ENCODE measurements around the gene NSUN6.

The NSUN6 gene

DNA sequence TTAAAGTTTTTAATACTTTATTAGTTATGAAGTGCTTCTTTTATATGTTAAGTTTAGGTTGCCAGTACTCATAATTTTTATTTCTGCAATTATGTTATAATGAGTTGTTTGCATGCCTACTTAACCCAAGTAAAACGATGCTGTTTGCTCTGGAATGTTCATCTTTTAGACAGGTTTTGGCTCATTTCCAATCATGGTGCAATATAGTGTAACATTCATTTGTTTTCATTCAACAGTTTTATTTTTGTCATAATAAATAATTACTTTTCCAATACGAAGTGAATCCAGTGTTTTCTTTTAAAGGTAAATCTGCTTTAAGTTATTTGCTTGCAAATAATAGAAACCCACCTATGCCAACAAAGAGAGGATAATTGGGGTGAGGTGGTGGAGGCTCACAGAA lies 30.0 kb upstream of the NSUN6 start:
- Histone ChIP-seq H3K9me3 (ENCODE audit: control insufficient read depth in 1 of 2, low read length in 2 of 2) (no peaks in the 10 kb centered on the region), H3K4me3 (ENCODE audit: low read depth in 1 of 2, low read length in 2 of 2) (no peak overlapping the region), H3K36me3 (ENCODE audit: control insufficient read depth in 1 of 2, insufficient read depth in 2 of 2, low read length in 2 of 2) (no peaks in the 10 kb centered on the region), H3K27me3 (ENCODE audit: low read depth, low read length) (no peaks in the 10 kb centered on the region), H3K27ac (ENCODE audit: low read length) (no peak overlapping the region), H3K4me1 (ENCODE audit: control insufficient read depth in 1 of 2, insufficient read depth in 2 of 2, low read length in 2 of 2) (no peaks in the 10 kb centered on the region)

GRCh38 chr10:18680754-18681153 lies 29.4 kb upstream of the NSUN6 start:
- H3K27me3 ChIP-seq (ENCODE audit: low read depth, low read length), result no peaks in the 10 kb centered on the region
- no peaks in the 10 kb centered on the region for H3K4me1 ChIP-seq (ENCODE audit: control insufficient read depth in 1 of 2, insufficient read depth in 2 of 2, low read length in 2 of 2)
- no peak overlapping the region for H3K27ac ChIP-seq (ENCODE audit: low read length)
- no peak overlapping the region for H3K4me3 ChIP-seq (ENCODE audit: low read depth in 1 of 2, low read length in 2 of 2)
- H3K36me3 ChIP-seq (ENCODE audit: control insufficient read depth in 1 of 2, insufficient read depth in 2 of 2, low read length in 2 of 2), result peaks cover 3% of the 10 kb centered on the region in 2 donors
- no peaks in the 10 kb centered on the region for H3K9me3 ChIP-seq (ENCODE audit: control insufficient read depth in 1 of 2, low read length in 2 of 2)

DNA sequence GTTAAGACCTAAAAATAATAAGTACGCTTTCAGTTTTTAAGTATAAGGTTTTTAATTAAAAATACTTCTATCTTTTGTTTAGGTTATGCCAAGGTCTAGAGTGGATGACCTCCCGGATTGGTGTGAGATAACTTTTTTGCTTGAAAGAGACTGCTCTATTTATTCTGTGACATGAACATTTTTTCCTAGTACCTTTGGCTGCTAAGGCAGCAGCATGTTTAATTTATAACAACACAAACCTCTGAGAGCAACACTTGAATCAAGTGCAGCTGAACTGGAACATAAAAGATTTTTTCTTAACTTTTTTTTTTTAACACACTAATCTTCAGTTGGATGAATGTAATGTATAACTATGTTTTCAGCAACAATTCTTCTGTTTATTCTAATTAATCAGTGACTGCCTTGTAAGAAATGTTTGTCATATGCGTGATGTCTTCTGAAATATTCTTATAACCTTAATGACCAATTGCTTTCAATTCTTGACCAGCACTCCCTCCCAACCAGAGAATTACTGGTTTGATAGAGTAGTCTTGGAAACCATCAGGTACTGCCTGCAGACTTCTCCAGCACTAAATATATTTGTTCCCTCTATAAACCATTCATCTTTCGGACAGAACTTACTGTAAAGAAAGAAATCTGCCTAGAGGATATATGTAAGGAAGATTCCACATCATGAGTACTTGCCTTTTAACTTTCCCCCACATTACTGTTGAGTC lies 23.9 kb upstream of the NSUN6 start:
- Histone ChIP-seq H3K4me1 (ENCODE audit: control insufficient read depth in 1 of 2, insufficient read depth in 2 of 2, low read length in 2 of 2) (no peaks in the 10 kb centered on the region), H3K27ac (ENCODE audit: low read length) (no peak overlapping the region), H3K36me3 (ENCODE audit: control insufficient read depth in 1 of 2, insufficient read depth in 2 of 2, low read length in 2 of 2) (peaks cover 28 to 31% of the 10 kb centered on the region in 2 donors)

DNA sequence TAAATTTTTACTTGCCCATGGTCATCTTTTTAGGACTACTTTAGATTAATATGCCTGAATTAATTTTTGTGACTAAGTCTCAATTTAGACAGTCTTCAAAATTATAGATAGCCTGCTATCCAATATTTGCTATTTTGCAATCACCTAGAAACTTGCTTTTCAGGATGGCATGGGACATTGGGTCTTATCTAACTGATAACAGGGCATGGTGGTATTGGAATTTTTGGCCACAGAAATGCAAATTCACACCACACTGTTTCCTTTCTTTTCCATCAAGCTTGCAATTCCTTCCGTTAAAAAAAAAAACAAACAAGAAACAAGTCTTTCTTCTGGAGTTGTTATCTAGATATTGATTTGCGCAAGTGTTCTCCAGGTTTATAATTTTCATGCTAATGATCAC lies 16.6 kb upstream of the NSUN6 start:
- H3K36me3 ChIP-seq (ENCODE audit: control insufficient read depth in 1 of 2, insufficient read depth in 2 of 2, low read length in 2 of 2), result peaks cover 9 to 12% of the 10 kb centered on the region in 2 donors

More for the DNA sequence above, 23.9 kb upstream of the NSUN6 start:
- H3K27me3 ChIP-seq (ENCODE audit: low read depth, low read length), result no peaks in the 10 kb centered on the region
- no peaks in the 10 kb centered on the region for H3K9me3 ChIP-seq (ENCODE audit: control insufficient read depth in 1 of 2, low read length in 2 of 2)
- no peak overlapping the region for H3K4me3 ChIP-seq (ENCODE audit: low read depth in 1 of 2, low read length in 2 of 2)

DNA sequence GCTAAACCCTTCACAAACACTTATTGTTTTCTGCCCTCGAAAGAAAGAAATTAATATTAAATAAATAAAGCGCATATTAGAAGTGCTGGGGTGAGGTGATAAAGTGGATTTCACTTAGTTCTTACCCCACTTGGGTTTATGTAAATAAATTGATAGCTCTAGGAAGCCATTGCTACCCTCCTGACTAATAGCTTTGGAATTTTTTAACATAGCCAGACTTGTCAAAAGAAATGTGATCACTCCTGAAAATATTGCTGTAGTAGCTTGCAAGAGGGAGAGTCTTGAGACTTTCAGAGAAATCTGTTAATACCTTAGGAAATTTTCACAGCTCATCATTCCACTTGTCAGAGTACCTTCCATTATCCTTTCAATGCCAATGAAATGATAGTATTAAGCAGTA lies 15.4 kb upstream of the NSUN6 start:
- Histone ChIP-seq H3K27me3 (ENCODE audit: low read depth, low read length) (no peaks in the 10 kb centered on the region), H3K9me3 (ENCODE audit: control insufficient read depth in 1 of 2, low read length in 2 of 2) (no peaks in the 10 kb centered on the region), H3K4me3 (ENCODE audit: low read depth in 1 of 2, low read length in 2 of 2) (no peak overlapping the region), H3K36me3 (ENCODE audit: control insufficient read depth in 1 of 2, insufficient read depth in 2 of 2, low read length in 2 of 2) (peaks cover 7 to 12% of the 10 kb centered on the region in 2 donors), H3K27ac (ENCODE audit: low read length) (no peak overlapping the region), H3K4me1 (ENCODE audit: control insufficient read depth in 1 of 2, insufficient read depth in 2 of 2, low read length in 2 of 2) (peaks cover 0 to 4% of the 10 kb centered on the region in 2 donors)

More for the DNA sequence above, 16.6 kb upstream of the NSUN6 start:
- Histone ChIP-seq H3K4me3 (ENCODE audit: low read depth in 1 of 2, low read length in 2 of 2) (no peak overlapping the region), H3K4me1 (ENCODE audit: control insufficient read depth in 1 of 2, insufficient read depth in 2 of 2, low read length in 2 of 2) (peaks cover 0 to 4% of the 10 kb centered on the region in 2 donors), H3K9me3 (ENCODE audit: control insufficient read depth in 1 of 2, low read length in 2 of 2) (no peaks in the 10 kb centered on the region), H3K27ac (ENCODE audit: low read length) (no peak overlapping the region), H3K27me3 (ENCODE audit: low read depth, low read length) (no peaks in the 10 kb centered on the region)

DNA sequence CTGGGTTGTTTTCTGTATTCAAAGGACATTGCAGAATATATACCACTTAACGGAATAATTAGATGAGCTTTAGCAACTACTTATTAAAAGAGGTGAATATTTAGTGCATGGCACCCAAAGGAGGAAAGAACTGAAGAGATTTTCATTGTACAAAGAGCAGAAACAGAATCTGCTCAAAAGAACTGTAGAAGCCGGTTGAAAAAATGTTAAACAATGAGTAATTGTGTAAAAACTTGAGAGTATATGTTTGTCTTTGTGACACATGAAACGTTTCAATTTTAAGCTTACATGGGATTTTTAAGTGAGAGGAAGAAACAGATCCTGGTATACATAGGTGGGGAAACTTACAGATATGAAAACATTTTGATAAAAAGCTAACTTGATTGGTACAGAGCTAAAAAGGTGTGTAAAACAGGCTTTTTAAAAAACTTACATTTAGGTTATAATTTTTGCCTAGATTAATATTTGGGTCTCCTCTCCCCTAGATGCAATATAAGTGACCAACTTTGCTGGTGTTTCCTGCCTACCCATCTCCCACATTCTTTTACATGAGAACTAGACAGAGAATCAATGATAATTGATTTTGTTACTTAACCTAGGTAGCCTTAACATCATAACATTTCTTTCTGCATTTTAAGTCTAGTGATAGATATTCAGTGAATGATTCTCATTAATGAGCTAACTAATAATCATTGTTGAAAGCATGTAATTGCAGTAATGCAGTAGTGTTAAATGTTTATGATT lies 14.6 kb upstream of the NSUN6 start:
- Histone ChIP-seq H3K4me3 (ENCODE audit: low read depth in 1 of 2, low read length in 2 of 2) (no peak overlapping the region), H3K27me3 (ENCODE audit: low read depth, low read length) (no peaks in the 10 kb centered on the region), H3K36me3 (ENCODE audit: control insufficient read depth in 1 of 2, insufficient read depth in 2 of 2, low read length in 2 of 2) (peaks cover 3 to 9% of the 10 kb centered on the region in 2 donors), H3K27ac (ENCODE audit: low read length) (no peak overlapping the region), H3K9me3 (ENCODE audit: control insufficient read depth in 1 of 2, low read length in 2 of 2) (no peaks in the 10 kb centered on the region), H3K4me1 (ENCODE audit: control insufficient read depth in 1 of 2, insufficient read depth in 2 of 2, low read length in 2 of 2) (peaks cover 0 to 12% of the 10 kb centered on the region in 2 donors)

GRCh38 chr10:18664841-18665478 lies 13.6 kb upstream of the NSUN6 start:
- Histone ChIP-seq H3K4me3 (ENCODE audit: low read depth in 1 of 2, low read length in 2 of 2) (no peak overlapping the region), H3K36me3 (ENCODE audit: control insufficient read depth in 1 of 2, insufficient read depth in 2 of 2, low read length in 2 of 2) (peaks cover 0 to 5% of the 10 kb centered on the region in 2 donors), H3K4me1 (ENCODE audit: control insufficient read depth in 1 of 2, insufficient read depth in 2 of 2, low read length in 2 of 2) (peaks cover 0 to 14% of the 10 kb centered on the region in 2 donors)

GRCh38 chr10:18660816-18661431 lies 9.5 kb upstream of the NSUN6 start:
- Histone ChIP-seq H3K9me3 (ENCODE audit: control insufficient read depth in 1 of 2, low read length in 2 of 2) (no peaks in the 10 kb centered on the region), H3K4me3 (ENCODE audit: low read depth in 1 of 2, low read length in 2 of 2) (peak overlapping the region; percentile 89 to 95), H3K27me3 (ENCODE audit: low read depth, low read length) (no peaks in the 10 kb centered on the region), H3K4me1 (ENCODE audit: control insufficient read depth in 1 of 2, insufficient read depth in 2 of 2, low read length in 2 of 2) (peaks cover 0 to 10% of the 10 kb centered on the region in 2 donors), H3K27ac (ENCODE audit: low read length) (no peak overlapping the region), H3K36me3 (ENCODE audit: control insufficient read depth in 1 of 2, insufficient read depth in 2 of 2, low read length in 2 of 2) (no peaks in the 10 kb centered on the region)

More at GRCh38 chr10:18664841-18665478, 13.6 kb upstream of the NSUN6 start:
- Histone ChIP-seq H3K27me3 (ENCODE audit: low read depth, low read length) (no peaks in the 10 kb centered on the region), H3K9me3 (ENCODE audit: control insufficient read depth in 1 of 2, low read length in 2 of 2) (no peaks in the 10 kb centered on the region), H3K27ac (ENCODE audit: low read length) (no peak overlapping the region)

DNA sequence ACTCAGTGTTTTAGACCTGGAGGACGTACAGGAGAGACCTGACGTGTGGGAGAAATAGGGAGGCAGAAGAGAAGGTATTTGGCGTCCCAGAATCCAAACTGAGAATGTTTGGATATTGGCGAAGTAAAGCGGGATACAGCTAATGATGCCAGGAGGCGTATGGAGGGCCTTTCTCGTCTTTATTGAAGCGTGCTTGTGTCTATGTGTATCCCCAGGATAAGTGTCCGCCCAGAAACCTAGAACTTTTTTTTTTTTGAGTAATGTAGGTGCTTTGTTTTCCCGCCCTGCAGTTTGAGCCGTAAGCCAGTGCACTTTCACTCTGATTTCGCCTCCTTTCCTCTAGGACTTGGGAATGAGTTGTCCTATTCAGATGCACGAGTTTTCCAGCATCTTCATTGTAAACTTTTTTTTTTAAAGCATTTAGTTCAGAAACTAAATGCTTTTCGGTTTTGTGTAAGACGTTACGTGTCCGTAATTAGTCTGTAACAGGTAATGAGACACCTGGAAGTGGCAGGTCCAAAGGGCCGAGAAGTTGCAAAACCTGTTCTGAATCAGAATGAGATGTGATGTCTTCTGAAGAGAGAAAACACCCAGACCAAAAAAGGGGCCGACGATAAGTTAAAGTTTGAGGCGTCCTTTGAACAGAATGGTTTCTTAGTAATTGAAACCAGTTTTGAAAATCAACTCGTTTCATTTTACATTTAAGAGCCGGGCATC lies 8.6 kb upstream of the NSUN6 start:
- Histone ChIP-seq H3K4me1 (ENCODE audit: control insufficient read depth in 1 of 2, insufficient read depth in 2 of 2, low read length in 2 of 2) (peaks cover 0 to 10% of the 10 kb centered on the region in 2 donors), H3K4me3 (ENCODE audit: low read depth in 1 of 2, low read length in 2 of 2) (peak overlapping the region; percentile 89 to 95), H3K27me3 (ENCODE audit: low read depth, low read length) (no peaks in the 10 kb centered on the region), H3K9me3 (ENCODE audit: control insufficient read depth in 1 of 2, low read length in 2 of 2) (no peaks in the 10 kb centered on the region), H3K27ac (ENCODE audit: low read length) (peak overlapping the region; percentile 99), H3K36me3 (ENCODE audit: control insufficient read depth in 1 of 2, insufficient read depth in 2 of 2, low read length in 2 of 2) (no peaks in the 10 kb centered on the region)

DNA sequence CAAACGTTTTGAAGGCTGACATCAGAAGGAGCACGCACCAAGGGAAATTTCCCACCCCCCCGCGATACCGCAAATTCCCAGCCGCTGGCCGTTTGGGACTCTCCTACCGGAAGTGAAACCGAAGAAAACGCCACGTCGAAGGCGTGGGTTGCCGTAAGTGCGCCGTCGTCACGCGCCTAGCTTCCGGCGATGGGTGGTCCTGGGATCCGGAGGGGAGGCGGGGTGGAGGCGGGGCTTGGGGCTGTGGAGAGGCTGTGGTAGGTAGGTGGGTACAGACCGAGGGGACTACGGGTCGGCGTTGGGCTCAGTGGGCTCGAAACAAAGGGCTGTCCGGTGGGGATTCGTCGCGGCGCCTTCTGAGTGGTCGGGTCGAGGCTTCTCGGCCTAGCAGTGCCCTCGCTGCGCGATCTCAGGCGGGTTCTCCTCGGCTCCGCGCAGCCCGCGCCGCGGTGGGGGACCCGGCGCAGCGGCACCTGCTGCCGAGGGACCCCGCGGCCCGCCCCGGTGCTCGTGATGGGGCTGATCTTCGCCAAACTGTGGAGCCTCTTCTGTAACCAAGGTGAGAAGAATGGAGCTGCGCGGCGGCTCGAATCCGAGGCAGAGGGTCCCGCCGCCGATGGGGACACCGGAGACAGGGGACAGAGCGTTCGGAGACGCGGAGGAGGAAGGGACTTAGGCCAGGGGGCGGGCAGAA lies 7.9 kb upstream of the NSUN6 start, which contains the start of gene ARL5B:
TSS of gene ARL5B (plus strand) at position 307 of the 694 bp plus-strand sequence. CDS start at position 514, 207 bp downstream.
- Histone ChIP-seq H3K4me1 (ENCODE audit: control insufficient read depth in 1 of 2, insufficient read depth in 2 of 2, low read length in 2 of 2) (peaks cover 0 to 10% of the 10 kb centered on the region in 2 donors), H3K9me3 (ENCODE audit: control insufficient read depth in 1 of 2, low read length in 2 of 2) (no peaks in the 10 kb centered on the region), H3K4me3 (ENCODE audit: low read depth in 1 of 2, low read length in 2 of 2) (peak within 1 kb of the TSS; percentile 89 to 95), H3K27ac (ENCODE audit: low read length) (peak within 1 kb of the TSS; percentile 99), H3K27me3 (ENCODE audit: low read depth, low read length) (no peaks in the 10 kb centered on the region), H3K36me3 (ENCODE audit: control insufficient read depth in 1 of 2, insufficient read depth in 2 of 2, low read length in 2 of 2) (no peaks in the 10 kb centered on the region)
